COLO829 (cell line): Measurements from ENCODE around the gene NFU1.

Experiments used
- DNase-seq: peaks from one replicate; pipeline ENCODE4 v3.0.0; 2012; ENCODE audit warnings: low spot score

The NFU1 gene

DNA sequence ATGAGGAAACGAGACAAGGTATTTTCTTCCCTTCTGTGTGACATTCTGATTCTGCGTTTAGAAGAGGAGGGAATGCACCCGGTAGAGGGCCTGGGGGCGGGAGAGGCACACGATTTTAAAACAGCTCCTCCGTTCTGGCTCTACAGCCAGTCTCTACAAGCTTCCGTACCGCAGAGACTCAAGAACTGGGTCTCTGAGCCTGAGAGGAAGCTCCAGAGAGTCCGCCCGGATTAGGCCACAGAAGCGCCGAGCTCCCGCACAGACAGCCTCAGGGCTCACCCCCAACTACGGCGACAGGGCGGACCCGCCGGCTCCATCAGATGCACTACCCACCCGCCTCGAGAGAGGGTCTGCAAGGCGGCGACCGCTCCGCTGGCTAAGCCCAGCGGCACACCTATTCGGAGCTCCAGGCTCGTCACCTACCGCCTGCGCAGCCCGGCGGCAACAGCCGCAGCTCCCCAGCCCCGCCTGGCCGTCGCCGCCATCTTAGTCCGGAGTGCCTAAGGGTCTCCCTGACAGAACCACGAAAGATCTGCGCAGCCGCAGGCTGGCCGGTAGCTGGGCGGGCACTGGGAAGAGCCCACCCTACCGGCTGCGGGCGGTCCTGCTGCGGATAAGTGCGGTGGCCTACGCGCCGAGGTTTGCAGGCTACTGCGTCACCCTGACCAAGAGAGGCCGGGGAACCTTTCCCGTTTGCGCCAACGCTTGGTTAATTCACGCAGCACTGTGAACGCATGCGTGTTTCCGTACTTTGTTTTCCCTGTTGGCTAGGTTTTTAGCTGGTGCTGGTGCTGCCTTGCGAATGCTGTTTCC is at the start of gene NFU1:
NFU1 (minus strand) TSS at position 498 of the 813 bp plus-strand sequence; CDS start at position 485, 13 bp downstream.
- peak; percentile 98 for DNase-seq

DNA sequence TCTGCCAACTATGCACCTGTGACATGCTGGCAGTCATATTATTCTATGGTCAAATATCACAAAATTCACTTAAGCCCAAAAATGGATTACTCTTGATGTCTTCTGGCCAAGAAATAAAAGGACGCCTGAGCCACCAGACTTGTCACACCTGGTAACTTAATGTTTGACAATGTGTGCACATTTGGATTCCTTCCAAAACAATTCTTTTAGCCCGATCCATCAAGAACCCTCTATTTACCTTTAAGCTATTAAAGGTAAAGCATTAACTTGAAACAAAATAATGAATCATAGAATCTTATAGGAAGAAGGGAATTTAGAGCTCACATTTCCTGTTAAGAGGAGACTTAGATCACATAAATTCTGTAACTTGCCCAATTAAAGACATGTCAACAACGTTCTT is 46.5 kb upstream of the NFU1 start:
- no peak for DNase-seq

DNA sequence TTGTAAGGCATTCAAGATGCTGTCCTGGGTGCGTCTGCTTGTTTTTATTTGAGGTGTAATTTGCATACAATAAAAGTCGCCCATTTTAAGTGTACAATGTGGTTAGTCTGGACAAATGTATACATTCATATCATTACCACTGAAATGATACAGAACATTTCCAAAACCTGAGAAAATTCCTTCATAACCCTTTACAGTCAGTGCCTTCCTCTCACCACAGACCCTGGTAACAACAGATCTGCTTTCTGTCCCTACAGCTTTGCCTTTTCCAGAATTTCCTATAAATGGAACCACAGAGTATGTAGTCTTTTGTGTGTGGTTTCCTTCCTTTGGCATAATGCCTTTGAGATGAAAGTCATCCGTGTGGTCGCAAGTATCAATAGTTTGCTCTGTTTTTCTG is 45.8 kb upstream of the NFU1 start:
- DNase-seq, result peak; percentile 15

DNA sequence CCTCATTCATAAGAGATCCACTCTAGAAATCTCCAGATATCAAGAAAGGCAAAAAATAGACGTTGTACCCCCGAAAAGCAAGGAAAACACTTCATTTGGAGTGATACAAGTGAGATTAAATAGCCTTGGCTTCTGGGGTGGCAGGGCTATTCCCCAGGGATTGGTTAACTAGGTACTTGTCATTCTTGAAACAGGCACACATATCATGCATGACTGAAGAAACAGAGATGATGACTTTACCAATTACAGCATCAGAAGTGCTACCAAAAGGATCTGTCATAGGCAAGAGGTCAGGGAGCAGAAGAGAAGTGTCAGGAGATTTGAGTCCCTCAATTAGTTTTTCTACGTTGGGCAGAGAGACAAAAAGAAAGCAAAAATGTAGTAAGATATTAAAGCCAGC is 45.2 kb upstream of the NFU1 start:
- DNase-seq, result no peak

DNA sequence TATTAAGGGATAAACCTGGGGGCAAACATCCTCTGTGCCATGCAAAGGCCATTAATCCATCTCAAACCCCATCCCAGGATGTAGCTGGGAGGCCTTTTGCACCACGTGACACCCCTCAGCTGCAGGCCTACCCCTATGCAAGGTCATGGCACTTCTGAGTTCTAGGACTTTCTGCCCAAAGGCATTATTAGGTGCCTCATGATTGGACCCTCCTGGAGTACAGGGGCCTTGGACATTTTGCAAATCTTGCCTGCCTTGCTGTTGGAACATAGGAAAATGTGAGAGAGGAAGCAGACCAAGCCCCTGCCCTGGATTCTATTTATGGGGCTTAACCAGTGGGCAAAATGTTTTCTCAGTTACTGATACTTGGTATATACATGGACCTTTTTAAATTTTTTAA is 44.2 kb upstream of the NFU1 start:
- DNase-seq, result no peak

DNA sequence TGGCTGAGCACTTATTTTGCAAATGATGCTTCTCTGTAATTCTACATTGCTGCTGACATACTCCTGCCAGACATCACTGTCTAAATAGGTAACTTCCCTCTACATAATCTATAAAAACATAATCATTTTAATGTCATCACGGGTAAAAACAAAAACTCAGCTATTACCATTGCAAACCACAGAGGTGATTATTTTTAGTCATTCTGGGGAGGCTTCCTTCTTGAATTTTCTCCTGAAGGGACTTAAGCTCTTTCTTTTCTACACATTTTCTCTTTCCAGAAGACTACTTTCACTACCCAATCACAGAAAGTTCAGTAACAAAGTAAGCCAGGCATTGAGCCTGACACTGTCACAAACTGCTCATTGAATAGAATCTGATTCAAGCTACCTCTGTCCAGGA is 40.4 kb upstream of the NFU1 start:
- no peak for DNase-seq

DNA sequence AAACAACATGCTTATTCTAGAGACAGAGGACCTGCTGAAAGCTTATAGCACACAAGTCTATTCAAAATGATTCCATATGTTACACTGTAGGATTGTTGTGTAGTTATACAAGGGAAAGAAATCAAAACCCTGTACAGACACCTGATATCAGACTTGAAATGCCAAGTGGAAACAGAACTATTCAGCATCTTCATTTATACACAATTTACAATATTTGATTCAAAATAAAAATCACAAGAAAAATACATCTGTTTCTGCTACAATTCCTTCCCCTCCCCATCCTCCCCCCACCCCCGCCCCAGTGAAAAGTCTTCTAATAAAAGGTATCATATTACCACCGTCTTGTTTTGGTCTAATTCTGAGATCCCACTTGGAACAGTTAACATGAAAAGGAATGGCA is 37.5 kb upstream of the NFU1 start:
- DNase-seq, result no peak

DNA sequence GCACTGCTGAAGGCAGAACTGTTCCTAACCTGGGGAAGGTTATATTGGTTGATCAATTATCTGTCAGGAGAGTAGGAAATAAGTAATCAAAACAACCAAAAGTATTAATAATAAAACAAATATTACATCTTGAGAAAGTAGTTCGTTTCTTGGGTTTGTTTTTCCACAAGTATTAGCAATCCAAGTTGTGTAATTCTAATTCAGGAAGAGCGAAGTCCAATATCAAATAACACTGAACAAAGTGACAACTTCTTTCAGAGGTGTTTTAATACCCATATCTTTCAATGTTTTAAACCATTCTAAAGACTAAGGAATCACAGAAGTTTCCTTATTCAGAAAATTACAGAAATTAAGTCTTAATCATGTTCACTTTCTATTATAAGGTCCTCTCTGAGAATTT is 34.6 kb upstream of the NFU1 start:
- DNase-seq, result no peak

DNA sequence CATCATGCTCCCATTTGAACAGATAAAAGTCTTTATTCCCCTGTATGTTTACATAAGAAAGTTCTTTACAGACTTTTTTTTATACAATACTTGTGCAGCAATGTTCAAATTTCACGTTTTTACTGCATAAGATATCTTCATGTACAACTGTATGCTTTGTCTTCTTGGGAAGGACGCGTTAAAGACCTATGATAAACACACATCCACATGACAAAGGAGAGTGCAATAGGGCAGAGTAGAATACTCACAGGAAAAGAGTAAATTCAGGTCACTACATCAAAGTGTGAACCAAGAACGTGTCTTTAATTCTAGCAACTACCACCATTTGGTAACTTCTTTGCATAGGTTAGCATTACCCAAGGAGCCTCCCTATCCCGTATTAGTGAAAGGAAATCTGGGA is 33.7 kb upstream of the NFU1 start:
- no peak for DNase-seq

DNA sequence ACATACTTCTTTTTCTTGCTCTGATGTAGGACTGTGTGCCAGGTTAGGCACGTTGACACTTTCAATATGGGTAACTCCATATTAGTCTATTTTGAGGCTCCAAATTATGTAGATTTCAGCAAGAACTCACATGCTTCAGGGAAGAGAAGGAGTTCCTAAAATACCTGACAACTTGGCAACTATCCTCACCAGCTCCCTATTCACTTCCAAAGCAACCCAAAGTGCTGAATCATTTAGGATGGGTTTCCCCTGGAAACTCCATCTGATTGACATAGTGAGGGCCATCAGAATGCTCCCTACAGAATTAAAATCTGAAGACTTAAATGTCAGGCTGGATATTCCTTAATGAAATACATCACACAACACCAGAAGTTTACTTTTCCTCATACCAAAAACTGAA is 32.5 kb upstream of the NFU1 start:
- DNase-seq, result no peak

DNA sequence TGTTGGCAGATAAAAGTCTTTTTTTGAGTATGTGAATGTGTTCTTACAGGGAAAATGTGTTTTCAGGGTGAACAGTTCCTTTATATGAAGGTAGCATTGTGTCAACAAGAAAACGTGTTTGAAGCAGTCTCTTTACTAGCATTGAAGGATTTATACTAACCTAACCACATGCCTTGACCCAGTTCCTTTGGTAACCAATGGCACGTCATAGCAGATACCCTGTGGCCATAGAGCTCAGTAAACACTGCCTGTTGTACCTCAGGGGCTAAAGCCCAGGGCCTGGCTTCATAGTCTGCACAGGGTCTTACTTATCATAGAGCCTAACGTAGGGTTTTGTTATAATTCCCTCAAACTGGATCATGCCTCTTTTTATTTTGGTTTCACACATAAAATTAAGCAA is 32.1 kb upstream of the NFU1 start:
- DNase-seq, result no peak

DNA sequence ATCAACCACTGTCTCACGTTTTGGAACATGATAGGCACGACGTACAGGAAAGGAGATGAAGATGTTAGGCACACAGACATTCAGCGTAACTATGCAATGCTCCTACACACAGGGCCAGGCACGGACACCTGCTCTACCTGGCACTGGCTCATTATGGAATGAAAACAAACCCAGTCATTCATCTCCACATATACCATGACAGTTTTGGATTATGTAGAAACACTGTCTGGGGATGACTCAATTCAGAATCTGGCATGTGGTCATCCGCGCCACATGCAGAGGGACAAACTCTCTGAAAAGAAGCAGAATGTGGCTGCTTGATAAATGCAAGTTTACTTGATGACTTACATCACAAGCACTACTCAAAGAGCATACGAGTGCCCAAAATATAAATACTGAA is 29.5 kb upstream of the NFU1 start:
- no peak for DNase-seq

DNA sequence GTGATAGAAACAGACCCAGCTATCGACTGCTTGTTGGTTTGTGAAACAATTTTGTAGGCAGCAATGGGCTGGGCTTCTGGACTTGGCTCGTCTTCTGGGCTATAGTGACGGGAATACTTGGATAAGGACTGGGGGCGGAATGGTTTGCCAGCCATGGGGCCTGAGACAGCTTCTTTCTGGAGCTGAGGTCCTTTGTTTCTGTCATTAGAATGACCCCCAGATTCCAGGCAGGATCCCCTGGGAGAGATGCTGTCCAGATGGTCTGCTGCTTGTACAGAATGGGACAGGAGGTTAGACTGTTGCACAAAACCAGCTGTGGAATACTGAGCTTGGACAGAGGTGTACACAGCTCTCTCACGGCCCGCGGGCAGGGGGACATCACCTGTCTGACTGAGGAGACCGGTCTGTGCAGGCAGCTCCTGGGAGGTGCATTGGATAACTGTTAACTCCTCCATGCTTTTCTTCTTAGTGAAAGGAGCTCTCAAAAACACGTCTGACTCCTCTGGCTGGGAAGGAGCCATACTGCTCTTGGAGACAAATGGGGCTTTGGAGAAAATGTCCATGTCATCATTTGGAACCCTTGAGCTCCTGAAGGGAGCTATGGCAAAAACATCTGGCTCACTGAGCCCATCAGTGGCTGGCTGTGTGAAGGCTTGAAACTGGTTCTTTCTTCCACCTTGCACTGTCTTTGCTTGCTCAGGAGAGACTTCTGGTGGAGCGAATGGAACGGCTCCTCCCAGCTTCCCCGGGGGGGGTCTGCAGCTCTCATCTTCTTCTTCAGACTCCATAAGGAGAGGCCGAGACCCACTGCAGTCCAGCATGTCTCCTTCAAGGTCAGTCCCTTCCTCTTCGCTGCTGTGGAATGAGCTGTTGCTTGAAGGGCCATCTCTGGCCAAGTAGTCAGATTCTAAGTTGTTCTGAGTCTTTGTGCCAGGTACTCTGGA is 28.6 kb upstream of the NFU1 start:
- no peak for DNase-seq

DNA sequence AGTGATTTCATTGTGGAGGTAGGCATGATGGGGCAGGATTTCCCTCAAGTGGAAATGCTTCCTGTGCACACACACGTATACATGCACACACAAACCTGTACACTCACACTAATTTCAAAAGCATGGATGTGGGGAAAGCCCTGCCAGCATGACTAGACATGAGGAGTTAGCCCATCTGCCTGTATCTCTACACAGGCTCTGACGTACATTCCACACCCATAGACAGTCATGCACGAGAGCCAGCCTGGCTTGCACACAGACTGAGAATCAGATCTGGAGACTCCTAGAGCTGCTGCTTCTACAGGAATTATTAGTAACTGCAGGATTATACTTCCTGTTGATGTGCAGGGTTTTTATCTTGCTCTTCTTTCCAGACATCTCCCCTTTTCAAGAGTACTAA is 27.3 kb upstream of the NFU1 start:
- DNase-seq, result no peak

DNA sequence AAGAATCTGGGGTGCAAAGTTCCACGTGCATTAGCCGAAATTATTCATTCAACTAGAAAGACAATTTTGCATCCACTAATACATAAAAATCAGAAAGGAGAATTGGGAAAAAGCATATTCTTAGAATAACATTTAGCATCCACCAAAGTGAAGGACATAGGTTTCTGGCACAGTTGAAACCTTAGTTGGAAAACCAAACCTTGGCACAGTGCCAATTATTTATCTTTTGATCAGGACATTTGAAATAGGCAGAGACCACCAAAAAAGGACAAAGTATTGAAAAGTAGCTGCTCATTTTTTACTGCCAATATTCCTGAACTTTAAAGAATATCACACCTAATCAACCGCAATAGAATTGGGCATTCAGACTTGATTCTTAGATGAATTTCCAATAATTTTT is 25.5 kb upstream of the NFU1 start:
- DNase-seq, result no peak

DNA sequence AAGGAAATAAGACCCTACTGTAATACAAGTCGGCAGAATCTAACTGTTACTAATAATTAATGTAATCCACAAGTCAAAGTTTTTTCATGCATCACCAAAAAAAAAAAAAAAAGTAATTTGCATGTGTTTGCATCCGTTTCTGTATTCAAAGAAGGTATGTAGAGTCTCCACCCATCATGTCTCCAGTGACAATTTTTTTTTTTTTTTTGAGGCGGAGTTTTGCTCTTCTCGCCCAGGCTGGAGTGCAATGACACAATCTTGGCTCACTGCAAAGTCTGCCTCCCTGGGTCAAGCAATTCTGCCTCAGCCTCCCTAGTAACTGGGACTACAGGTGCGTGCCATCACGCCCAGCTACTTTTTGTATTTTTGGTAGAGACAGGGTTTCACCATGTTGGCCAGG is 24.2 kb upstream of the NFU1 start:
- no peak for DNase-seq

DNA sequence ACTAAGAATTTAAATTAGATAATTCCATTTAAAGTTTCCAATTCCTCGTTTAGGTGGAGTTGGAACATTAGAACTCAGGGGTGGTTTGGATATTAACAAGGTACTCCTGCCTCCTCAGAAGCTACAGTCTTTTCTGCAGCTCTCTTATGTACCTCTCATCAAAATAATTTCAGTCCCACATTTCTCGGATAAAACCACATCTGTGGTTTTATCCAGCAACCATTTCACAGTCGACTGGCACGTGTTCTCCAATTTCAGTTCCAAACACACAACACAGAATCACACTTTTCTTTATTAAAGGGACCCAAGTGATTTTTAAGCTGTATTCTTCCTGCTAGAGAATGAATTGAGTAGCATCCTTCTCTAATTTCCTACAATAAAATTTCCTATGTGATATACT is 22.7 kb upstream of the NFU1 start:
- DNase-seq, result no peak

DNA sequence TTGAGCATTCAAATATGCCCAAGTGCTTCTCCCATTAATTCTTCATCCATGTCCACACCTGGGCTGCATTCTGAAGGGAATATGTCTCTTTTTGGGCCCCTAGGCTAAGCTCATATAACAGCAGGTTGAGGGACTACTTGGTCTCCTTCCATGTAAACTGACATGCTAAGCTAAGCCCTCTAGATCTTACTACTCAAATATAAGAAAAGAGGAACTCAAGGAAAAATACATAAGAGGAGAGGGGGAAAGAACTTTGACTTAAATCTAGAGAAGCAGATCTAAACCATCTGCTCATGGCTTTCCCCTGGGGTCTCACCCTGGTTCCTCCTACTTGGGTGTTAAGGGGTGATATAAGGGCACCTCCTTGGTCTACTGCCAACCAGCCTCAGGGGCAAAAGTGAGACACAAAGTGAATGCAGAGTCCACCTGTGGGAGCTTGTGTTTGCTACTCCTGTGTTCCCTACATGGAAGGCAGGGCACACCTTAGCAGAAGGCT is 19.8 kb upstream of the NFU1 start:
- no peak for DNase-seq

DNA sequence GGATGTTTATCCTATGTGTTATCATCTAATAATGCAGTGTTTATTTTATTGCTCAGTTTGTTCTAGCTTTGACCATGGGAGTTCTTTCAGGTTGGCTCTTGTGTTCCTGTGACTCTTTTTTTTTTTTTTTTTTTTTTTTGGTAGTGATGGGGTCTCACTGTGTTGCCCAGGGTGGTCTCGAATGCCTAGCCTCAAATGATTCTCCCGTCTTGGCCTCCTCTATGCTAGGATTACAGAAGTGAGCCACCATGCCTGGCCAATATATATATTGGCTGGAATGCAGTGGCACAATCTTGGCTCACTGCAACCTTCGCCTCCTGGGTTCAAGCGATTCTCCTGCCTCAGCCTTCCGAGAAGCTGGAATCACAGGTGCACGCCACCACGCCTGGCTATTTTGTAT is 18.9 kb upstream of the NFU1 start:
- no peak for DNase-seq

DNA sequence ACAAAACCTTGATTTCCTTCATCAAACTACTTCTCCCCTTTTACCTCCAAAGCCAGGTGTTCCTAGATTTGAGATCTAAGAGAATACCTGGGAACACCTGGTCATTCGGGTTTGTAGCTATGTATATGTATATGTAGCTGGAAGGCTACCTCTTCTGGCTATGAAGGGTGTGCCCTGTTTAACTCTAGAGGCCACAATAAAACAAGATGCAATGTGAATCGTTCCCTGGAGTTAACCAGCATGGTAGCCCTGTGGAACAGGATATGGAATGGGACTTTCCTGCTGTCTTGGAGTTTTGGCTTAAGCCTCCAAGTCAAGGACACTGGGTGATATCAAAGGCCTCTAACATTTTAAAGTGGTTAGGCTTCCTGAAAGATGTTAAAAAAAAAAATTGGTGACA is 17.7 kb upstream of the NFU1 start:
- no peak for DNase-seq

DNA sequence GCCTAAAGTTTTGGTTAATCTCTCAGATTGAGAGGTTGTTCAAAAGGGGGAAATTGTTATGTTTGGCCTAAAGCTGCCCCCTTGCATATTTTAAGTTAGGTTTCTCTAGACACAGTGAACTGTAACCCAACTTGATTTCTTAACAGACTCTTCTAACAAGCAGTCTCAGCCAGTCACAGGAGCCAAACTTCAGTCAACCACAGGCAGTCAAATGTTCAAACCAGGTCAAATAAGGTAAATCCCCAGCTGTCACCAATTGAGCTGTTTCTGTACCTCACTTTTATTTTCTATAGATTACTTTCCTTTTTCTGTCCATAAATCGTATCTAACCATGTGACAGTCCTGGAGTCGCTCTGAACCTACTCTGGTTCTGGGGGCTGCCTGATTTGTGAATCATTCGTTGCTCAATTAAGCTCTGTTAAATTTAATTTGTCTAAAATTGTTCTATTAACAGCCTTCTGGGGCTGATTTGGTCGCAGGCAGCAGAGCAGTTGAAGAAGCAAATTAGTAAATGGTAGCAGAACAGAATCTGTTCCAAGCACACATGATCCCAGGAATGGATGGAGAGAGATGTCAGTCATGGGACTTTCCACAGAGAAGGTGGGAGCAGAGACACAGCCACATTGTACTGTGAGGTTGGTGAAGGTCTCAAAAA is 16.4 kb upstream of the NFU1 start:
- no peak for DNase-seq

DNA sequence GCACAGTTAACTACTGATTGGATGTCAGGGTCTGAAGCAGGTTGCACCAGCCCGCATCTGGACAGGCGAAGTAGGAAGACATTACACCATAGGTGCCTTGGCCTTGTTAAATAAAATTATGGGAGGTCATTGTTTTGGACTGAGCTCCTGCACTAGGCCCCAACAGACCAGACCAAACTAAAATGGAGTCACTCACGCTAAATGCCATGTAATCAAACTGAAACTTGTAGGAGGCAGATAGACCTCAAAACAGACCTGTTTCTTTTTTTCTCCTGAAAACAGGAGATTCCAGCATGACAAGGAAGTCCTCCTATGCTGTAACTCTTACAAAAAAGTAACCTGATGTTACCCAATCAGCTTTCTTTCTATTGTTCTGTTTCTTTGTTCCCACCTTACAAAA is 15.5 kb upstream of the NFU1 start:
- no peak for DNase-seq
